ENCODE measurements around the gene TFCP2. TPM values are rescaled to one million over a fixed set of nuclear protein-coding genes. Genes with fewer than 3 reads are reported as not detected.
A peak's percentile ranks its signal among the peaks of the same experiment; 100 is the strongest.

The TFCP2 gene
- total RNA-seq, 1 donor from 2014 or later = 9.2 TPM

DNA sequence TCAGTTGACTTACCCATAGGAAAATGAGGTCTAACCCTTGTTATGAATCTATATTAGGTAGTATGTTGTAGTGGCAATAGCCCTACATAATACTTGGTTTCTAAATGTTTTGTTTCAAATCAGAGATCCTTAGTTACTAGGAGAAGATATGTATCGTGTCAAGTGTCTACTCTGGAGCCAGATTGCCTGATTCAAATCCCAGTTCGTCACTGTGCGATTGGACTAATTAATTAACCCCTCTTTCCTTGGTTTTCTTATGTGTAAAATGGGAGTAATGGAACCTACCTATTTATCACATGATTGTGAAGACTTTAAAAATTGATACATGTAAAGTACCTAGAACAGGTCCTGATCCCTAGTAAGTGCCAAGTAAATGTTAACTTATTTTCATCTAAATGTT, 123.4 kb downstream of the TFCP2 start:
- TF ChIP-seq, protein P1, sequence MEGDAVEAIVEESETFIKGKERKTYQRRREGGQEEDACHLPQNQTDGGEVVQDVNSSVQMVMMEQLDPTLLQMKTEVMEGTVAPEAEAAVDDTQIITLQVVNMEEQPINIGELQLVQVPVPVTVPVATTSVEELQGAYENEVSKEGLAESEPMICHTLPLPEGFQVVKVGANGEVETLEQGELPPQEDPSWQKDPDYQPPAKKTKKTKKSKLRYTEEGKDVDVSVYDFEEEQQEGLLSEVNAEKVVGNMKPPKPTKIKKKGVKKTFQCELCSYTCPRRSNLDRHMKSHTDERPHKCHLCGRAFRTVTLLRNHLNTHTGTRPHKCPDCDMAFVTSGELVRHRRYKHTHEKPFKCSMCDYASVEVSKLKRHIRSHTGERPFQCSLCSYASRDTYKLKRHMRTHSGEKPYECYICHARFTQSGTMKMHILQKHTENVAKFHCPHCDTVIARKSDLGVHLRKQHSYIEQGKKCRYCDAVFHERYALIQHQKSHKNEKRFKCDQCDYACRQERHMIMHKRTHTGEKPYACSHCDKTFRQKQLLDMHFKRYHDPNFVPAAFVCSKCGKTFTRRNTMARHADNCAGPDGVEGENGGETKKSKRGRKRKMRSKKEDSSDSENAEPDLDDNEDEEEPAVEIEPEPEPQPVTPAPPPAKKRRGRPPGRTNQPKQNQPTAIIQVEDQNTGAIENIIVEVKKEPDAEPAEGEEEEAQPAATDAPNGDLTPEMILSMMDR (conservative IDR thresholded peaks at IDR 0.05; ENCODE audit: low read depth, low read length) = no peak
- DNase-seq (ENCODE audit: low read depth) = no peak
- peak overlapping the region; percentile 84 for H3K4me3 ChIP-seq (ENCODE audit: low read depth, low read length)

DNA sequence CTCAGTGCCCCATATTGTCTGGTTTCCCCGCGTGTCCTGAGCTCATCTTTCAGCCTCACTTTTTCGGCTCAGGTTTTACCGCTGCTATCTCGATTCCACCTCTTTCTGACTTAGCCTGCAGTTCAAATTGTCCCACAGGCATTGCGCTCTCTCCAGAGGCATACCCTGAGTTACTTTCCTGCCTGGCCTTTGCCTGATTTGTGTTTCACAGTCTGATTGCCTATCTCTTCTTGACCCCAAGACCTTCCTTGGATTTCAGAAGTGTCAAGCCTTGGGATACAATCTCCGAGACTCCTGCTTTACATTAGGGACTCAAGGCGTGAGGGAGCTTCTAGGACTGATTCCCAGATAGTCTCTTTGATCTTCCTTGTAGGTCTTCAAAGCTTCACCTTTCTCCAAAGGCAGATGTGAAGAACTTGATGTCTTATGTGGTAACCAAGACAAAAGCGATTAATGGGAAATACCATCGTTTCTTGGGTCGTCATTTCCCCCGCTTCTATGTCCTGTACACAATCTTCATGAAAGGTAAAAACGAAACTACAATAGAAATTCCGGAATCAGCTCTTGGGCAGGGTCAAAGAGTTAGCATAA, 124.2 kb downstream of the TFCP2 start:
- DNase-seq (ENCODE audit: low read depth) = no peak
- TF ChIP-seq, protein P1 (conservative IDR thresholded peaks at IDR 0.05; ENCODE audit: low read depth, low read length) = no peak
- peak overlapping the region; percentile 84 for H3K4me3 ChIP-seq (ENCODE audit: low read depth, low read length)

DNA sequence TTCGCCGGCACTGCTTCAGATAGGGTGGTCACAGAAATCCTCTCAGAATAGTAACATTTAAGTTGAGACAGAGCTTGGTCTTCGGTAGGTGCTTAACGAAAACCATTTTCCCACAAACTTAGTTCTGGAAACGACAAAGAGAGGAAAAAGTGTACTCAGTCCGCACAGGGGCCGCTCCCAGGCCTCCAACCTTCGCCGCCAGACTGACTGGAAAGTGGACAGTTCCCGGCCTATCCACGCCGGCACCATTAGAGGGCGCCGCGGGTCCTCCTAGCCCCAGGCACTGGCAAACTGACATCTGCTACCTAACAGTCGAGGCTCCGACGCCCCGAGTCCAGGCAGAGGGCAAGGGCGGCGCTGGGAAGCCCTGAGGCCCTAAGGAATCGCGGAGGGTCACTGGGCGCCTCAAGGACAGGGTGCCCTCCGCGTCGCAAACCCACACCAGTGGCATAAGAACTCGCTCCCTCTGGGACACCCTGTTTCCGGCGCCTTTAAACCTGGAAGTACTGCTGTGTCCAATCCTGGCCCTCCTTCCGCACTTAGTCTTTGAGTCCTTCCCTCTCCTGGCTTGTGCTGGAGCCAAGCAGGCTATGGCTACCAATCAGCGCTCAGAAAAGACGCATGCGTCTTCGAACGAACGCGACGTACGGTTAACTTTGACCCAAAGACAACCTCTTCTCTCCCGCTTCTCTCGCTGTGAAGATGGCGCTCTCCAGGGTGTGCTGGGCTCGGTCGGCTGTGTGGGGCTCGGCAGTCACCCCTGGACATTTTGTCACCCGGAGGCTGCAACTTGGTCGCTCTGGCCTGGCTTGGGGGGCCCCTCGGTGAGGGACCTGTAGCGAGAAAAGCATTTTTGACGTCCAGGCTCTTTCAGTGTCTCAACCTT, 125.0 kb downstream of the TFCP2 start, which contains the start of gene LETMD1:
LETMD1 (plus strand) TSS at position 673 of the 886 bp plus-strand sequence; CDS start at position 703, 30 bp downstream.
- DNase-seq (ENCODE audit: low read depth) = peak; percentile 92
- TF ChIP-seq, protein P1 (conservative IDR thresholded peaks at IDR 0.05; ENCODE audit: low read depth, low read length) = peak; percentile 91
- H3K4me3 ChIP-seq (ENCODE audit: low read depth, low read length) = peak within 1 kb of the TSS; percentile 84

Other genes with a start within 250 kb of the TFCP2 start
- gene HIGD1C, start 220.6 kb downstream of the TFCP2 start, total RNA-seq = not detected in 2 replicates
- 34.6 and 43.7 TPM in 2 replicates for gene SLC11A2, start 146.8 kb downstream of the TFCP2 start, total RNA-seq
- gene LETMD1, start 124.8 kb downstream of the TFCP2 start, total RNA-seq = 20.3 and 29.2 TPM in 2 replicates
- gene CSRNP2, start 89.5 kb downstream of the TFCP2 start, total RNA-seq = 18.4 and 25.1 TPM in 2 replicates
- 4.6 and 9.2 TPM in 2 replicates for gene POU6F1, start 44.9 kb upstream of the TFCP2 start, total RNA-seq
- gene DAZAP2, start 65.7 kb upstream of the TFCP2 start, total RNA-seq = 196 and 198 TPM in 2 replicates
- 29.3 and 42.2 TPM in 2 replicates for gene SMAGP, start 97.3 kb upstream of the TFCP2 start, total RNA-seq
- not detected in 2 replicates for gene BIN2, start 151.0 kb upstream of the TFCP2 start, total RNA-seq
- gene CELA1, start 173.5 kb upstream of the TFCP2 start, total RNA-seq = not detected in 2 replicates
- 32.4 and 72.7 TPM in 2 replicates for gene GALNT6, start 218.3 kb upstream of the TFCP2 start, total RNA-seq